Activated gamma-delta T cell treated with Interleukin-2 at 50 U/mL for 16 hours (primary cell): ENCODE results near the gene STX3.
A peak's percentile ranks its signal among the peaks of the same experiment; 100 is the strongest.

Experiments
- DNase-seq: peaks from one replicate; pipeline ENCODE4 v3.0.0-alpha.2; 2020

The STX3 gene

GRCh38 chr11:59754859-59755700, at the start of gene STX3:
Gene STX3, plus strand, starts transcription at chr11:59755376. Its CDS starts 230 bp downstream, at chr11:59755606.
- peak; percentile 63 for DNase-seq

- DNase-seq = no peak
These were observed 48.5 kb upstream of the STX3 start for GRCh38 chr11:59706518-59707285.

- DNase-seq = no peak
These were observed 47.8 kb upstream of the STX3 start for GRCh38 chr11:59707371-59707770.

DNA sequence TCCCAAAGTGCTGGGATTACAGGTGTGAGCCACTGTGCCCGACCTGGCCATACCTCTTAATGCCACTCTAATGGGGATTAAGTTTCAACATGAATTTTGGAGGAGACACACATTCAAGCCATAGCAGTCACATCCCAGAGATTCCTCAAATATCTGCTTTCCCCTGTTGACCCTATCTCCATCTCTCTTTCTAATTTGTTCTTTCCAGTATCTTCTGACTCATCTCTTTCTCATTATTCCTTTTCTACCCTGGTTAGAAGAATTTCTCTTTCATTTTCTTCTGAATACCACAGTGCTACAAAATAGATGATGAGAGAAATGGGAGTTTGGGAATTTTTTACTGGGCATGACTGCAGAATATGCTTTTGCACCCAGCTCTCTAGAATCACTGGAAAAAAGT, 46.6 kb upstream of the STX3 start:
- no peak for DNase-seq

DNA sequence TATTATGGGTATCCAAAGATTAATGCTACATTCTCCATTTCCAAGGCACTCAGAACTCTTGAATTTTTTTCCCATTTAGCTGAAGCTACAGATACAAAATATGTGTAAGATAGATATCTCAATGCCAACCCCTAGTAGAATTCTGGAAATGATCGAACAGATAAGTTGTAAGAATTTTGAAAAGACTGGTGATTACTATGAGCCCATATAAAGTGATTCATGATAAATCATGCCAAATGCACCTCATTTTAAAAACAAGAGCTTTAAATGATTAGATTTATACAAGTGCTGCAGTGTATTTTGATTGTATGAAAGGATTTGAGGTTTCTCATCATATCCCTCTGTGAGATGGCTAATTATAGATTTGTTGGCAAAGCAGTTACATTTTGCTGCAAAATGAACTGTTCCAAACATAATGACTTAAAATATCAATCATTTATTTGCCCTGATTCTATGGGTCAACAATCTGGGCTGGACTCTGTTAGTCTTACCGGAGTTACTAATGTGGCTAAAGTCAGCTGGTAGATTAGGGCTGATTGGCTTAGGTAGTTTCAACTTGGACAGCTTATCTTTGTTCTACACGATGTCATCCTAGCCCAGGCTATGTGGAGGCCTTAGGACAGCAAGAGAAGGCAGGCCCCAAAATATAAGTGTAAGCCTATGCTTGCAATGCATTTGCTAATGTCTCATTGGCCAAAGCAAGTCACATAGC, 44.9 kb upstream of the STX3 start:
- no peak for DNase-seq

DNA sequence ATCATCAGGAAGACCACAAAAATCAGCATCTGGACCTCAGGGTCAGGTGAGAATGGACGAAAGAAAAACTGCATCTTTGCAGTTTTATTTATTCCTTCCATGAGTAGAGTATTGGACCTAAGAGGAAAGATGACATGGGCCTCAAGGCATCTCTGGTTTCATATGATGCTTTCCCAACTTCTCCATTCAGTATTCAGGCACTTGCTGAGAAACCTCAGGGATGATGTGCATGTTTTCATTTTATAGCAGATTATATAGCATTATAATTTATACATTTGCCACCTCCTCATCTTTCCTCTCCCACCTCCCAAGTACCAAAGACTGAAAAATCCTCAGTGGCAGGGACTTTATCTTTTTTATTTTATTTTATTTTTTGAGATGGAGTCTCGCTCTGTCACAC, 41.4 kb upstream of the STX3 start, which contains the start of gene OR10V1:
Gene OR10V1, minus strand, starts transcription at position 101 of the 400 bp plus-strand sequence. Its CDS starts 0 bp downstream, at position 101.
- no peak for DNase-seq

GRCh38 chr11:59716051-59716450, 39.1 kb upstream of the STX3 start:
- no peak for DNase-seq

DNA sequence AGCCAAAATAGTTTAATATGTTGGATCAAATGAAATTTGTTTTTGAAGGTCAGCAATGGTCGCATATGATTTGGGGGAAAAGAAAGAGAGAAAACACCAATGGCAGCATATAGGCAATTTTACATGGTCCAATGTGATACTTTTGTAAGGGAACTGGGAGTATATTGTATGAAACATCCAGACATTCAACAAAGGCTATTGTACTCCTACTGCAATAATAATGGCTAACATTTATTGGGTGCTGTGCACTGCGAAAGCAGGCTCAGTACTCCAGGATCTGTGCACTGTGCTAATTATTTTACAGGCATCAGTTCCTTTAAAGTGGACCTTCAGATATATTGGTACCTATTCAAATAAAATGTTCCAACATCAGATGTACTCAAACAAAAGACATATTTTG, 35.6 kb upstream of the STX3 start:
- DNase-seq = no peak

GRCh38 chr11:59724066-59724465, 31.1 kb upstream of the STX3 start:
- no peak for DNase-seq

GRCh38 chr11:59727426-59727825, 27.8 kb upstream of the STX3 start:
- no peak for DNase-seq

GRCh38 chr11:59728154-59728553, 27.0 kb upstream of the STX3 start:
- DNase-seq = no peak

GRCh38 chr11:59728913-59729312, 26.3 kb upstream of the STX3 start:
- DNase-seq = no peak

DNA sequence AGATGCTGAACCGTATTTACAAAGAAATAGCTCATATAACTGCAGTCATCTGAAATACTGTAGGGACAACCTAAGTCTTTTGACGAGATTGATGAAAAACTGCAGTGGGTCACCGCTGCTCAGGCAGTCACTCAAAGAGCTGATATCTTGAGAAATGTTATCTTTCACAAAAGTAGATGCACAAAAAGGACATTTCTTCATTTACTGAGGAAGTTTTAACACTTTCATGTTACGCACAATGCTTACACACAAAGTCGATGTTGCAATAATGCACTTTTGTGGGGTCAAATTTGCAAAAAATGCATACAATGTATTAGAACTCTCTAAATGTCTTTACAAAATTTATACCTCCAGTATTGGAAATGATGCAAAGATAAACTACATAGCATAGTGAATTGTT, 25.3 kb upstream of the STX3 start:
- no peak for DNase-seq

- no peak for DNase-seq
These were observed 24.1 kb upstream of the STX3 start for GRCh38 chr11:59730896-59731565.

GRCh38 chr11:59746111-59746510, 9.1 kb upstream of the STX3 start:
- DNase-seq = no peak

GRCh38 chr11:59753650-59754493, 1.3 kb upstream of the STX3 start:
- DNase-seq = peak; percentile 86

GRCh38 chr11:59754494-59754858, 700 bp upstream of the STX3 start:
- no peak for DNase-seq

DNA sequence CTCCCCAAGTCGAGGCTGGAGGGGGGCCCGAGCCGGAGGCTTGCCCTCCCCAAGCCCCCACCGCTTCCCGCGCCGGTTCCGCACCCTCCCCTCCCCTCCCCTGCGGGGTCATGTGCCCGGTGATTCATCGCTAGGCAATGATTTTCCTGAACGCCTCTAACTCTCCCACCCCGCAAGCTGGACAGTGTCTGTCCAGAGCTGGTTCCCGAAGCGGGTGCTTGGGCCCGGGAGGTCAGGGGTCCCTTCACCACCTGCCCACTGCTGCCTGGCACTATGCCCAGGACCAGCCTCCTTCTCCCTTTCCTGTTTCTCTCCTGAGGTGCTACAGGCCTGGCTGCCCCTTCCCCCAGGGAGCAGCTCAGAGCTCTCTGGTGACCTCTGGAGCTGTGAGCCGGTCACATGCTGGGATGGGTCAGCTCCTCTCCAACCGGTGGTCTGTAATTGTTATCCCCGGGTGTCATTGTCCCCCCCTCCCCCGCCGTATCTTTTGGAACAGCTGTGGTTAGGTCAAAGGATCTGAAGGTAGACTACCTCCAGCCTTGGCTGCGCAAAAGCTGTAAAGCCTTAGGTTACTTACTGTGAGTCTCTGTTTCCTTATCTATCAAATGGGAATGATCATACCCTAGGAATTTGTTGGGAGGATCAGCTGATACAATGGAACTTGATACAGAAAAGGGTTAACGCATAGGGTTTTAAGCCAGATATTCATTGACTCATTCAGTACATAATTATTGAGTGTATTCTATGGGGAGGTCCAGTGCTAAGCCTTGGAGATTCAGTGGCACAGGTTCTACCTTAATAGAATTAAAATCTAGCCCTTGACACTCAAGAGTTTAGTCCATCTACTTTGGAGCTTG, 753 bp downstream of the STX3 start:
- peak; percentile 53 for DNase-seq

DNA sequence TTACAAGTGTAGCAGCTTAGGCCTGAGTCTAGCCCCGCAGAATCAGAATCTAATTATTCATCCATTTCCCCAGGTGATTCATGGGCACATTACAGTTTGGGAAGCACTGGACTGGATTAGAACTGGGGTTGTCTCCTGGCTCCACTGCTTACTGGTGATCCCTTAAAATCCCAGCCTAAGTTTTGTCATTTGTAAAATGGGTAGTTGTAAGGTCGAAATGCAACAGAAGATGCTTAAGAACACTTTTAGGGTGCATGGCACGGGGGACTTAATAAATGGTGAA, 1.3 kb downstream of the STX3 start:
- DNase-seq = no peak

DNA sequence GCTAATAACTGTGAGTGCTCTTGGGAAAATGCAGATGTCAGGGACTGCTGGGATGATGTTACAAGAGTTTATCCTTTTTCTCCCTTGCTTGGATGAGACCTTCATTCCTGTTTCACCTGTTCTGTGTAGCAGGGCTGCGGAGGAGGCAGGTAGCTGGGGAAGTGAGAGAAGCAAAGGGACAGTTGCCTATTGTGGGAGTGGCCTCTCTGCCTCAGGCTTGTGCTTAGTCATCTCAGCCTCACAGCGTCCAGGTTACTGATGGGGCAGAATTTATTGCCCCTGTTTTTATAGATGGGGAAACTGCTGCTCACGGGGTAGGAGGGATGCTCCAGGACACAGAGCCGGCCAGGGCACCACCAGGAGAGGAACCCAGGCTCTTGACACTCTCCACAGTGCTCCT, 1.7 kb downstream of the STX3 start:
- no peak for DNase-seq

DNA sequence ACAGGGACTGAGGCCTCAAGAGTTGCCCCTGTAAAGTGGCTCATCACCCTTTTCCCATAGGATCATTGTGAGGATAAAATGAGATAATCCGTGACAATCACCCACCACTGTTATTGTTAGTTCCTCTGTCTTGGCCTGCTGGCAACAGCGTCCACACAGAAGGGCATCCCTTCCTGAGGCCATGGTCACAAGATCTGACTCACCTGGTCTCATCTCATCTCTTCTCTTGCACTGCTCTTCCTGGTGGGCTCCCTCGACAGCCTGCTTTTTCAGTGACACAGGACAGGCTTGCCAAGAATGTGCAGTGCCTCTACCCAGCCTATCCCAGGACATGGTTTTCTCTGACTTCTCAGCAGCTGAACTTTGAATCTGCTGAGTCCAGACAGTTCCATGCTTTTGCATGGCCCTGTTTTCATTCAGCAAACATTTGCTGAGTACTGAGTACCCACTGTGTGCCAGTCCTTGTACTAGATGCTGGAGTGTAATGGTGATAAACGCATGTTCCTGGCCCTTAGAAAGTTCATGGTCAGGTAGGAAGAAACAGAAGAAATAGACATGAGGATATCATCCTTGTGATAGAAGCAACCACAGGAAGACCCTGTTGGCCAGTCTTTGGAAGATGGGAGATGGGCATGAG, 3.3 kb downstream of the STX3 start:
- DNase-seq = no peak
